Keratinocyte (primary cell): Measurements from ENCODE around the gene IREB2. TPM values are rescaled to one million over a fixed set of nuclear protein-coding genes. Genes with fewer than 3 reads are reported as not detected.
"Not testable (repeated sequence)": the region's sequence is repeated elsewhere in the genome, so short reads cannot be mapped to it uniquely, and the experiment has no call there.

Source experiments
- DNase-seq: peaks from one replicate; pipeline ENCODE4 v3.0.0-alpha.2; 2011; ENCODE audit warnings: low read depth, missing footprints, low spot score
- FAIRE-seq: peaks from 2 replicates; lab custom pipeline; 2011; peaks lifted over from hg19 to GRCh38; lab: Jason Lieb, UNC
- H2AFZ ChIP-seq: 2 replicates; pipeline ENCODE4 v1.6.0; 2012; ENCODE audit warnings: low read length, control low read depth, inconsistent platforms; ENCODE audit not compliant: control insufficient read depth
- H3K27ac ChIP-seq: 2 replicates; pipeline ENCODE4 v1.5.1; 2011; ENCODE audit warnings: low read length; ENCODE audit not compliant: control insufficient read depth, insufficient read depth
- H3K27me3 ChIP-seq: 3 replicates; pipeline ENCODE4 v1.6.0; 2011; ENCODE audit warnings: low read length; ENCODE audit not compliant: control insufficient read depth, insufficient read depth; ENCODE audit errors: extremely low read depth
- H3K36me3 ChIP-seq, 2 experiments: 2 replicates in 1 of 2; 3 replicates in 1 of 2; pipeline ENCODE4 v1.5.1; 2011; ENCODE audit warnings: low read length in 2 of 2, mild to moderate bottlenecking in 1 of 2; ENCODE audit not compliant: control insufficient read depth in 2 of 2, insufficient read depth in 2 of 2; ENCODE audit errors: extremely low read depth in 1 of 2
- H3K4me1 ChIP-seq: 3 replicates; pipeline ENCODE4 v1.5.1; 2011; ENCODE audit warnings: low read length; ENCODE audit not compliant: control insufficient read depth, insufficient read depth; ENCODE audit errors: extremely low read depth
- H3K4me2 ChIP-seq: 3 replicates; pipeline ENCODE4 v1.6.0; 2011; ENCODE audit warnings: low read depth, low read length; ENCODE audit not compliant: control insufficient read depth, insufficient read depth; ENCODE audit errors: extremely low read depth
- H3K4me3 ChIP-seq, 3 experiments: fragments of 200-600 bp in 1 of 3; sonication (generic) in 1 of 3; 2 replicates in 2 of 3; 3 replicates in 1 of 3; pipeline ENCODE4 v1.5.1; 2011 to 2016; ENCODE audit warnings: low read length in 3 of 3, mild to moderate bottlenecking in 3 of 3, control low read depth in 2 of 3, inconsistent platforms in 1 of 3, low read depth in 1 of 3, mixed read lengths in 1 of 3, mixed run types in 1 of 3, moderate library complexity in 1 of 3; ENCODE audit not compliant: control insufficient read depth in 2 of 3, insufficient read depth in 2 of 3; ENCODE audit errors: extremely low read depth in 1 of 3
- H3K79me2 ChIP-seq: 2 replicates; pipeline ENCODE4 v1.6.0; 2012; ENCODE audit warnings: low read length; ENCODE audit not compliant: control insufficient read depth, insufficient read depth
- H3K9ac ChIP-seq: 3 replicates; pipeline ENCODE4 v1.6.0; 2011; ENCODE audit warnings: low read length; ENCODE audit not compliant: control insufficient read depth, insufficient read depth; ENCODE audit errors: extremely low read depth
- H3K9me1 ChIP-seq: 3 replicates; pipeline ENCODE4 v1.6.0; 2011; ENCODE audit warnings: low read length; ENCODE audit not compliant: control insufficient read depth, insufficient read depth; ENCODE audit errors: extremely low read depth
- H3K9me3 ChIP-seq: 2 replicates; pipeline ENCODE4 v1.5.1; 2012; ENCODE audit warnings: low read depth, low read length; ENCODE audit not compliant: control insufficient read depth
- H4K20me1 ChIP-seq: 3 replicates; pipeline ENCODE4 v1.6.0; 2011; ENCODE audit warnings: low read length; ENCODE audit not compliant: control insufficient read depth, insufficient read depth; ENCODE audit errors: extremely low read depth
- CTCF ChIP-seq, 3 experiments: IDR thresholded peaks in 1 of 3; conservative IDR thresholded peaks in 1 of 3; optimal IDR thresholded peaks in 1 of 3; 2 replicates in 2 of 3; 3 replicates in 1 of 3; pipeline versions ENCODE3 to v1.5.1; 2011; ENCODE audit warnings: low read length in 3 of 3, mild to moderate bottlenecking in 3 of 3, moderate library complexity in 2 of 3, control low read depth in 1 of 3, inconsistent platforms in 1 of 3; ENCODE audit not compliant: insufficient read depth in 2 of 3; ENCODE audit errors: extremely low read depth in 1 of 3
- EZH2 ChIP-seq: IDR thresholded peaks from one replicate; pipeline ENCODE4 v1.6.1; 2012; ENCODE audit warnings: inconsistent platforms, mild to moderate bottlenecking, low read length, moderate library complexity
- dilution Hi-C: fragments of 300-500 bp; cut with MboI; formaldehyde crosslinking; loops from one replicate; pipeline ENCODE4 v1.7.0; 2020; ENCODE audit warnings: low sequenced_read_pairs; ENCODE audit not compliant: extremely low pct_ligation_motif_present
- polyA plus RNA-seq, 5 experiments: library from polyadenylated mRNA; depleted of rRNA in 3 of 5; stranded (reverse) in 3 of 5; stranded (forward) in 1 of 5; unstranded in 1 of 5; fragments of >200 nt; gene quantifications; 1 replicate in 1 of 5; 2 replicates in 3 of 5; 3 replicates in 1 of 5; pipeline versions ENCODE4 v1.2.1 to v1.2.3, GENCODE V29; 2011 to 2012; ENCODE audit warnings: missing spikeins in 2 of 5, low read depth in 1 of 5, low replicate concordance in 1 of 5

The IREB2 gene
- polyA plus RNA-seq, 1 donor (not counting 4 experiments of a cell fraction or from before 2014, with no cell fraction given) = 20.5 TPM

GRCh38 chr15:78434134-78434533 lies 3.9 kb upstream of the IREB2 start:
- no peak for FAIRE-seq
- Histone ChIP-seq H3K79me2 (peaks cover 10% of the 10 kb centered on the region), H3K9ac (no peak overlapping the region), H2AFZ (no peak overlapping the region), H3K27me3 (no peaks in the 10 kb centered on the region), H3K9me1 (no peaks in the 10 kb centered on the region), H3K4me2 (no peak overlapping the region), H4K20me1 (no peaks in the 10 kb centered on the region), H3K9me3 (no peaks in the 10 kb centered on the region), H3K4me3 (no peak overlapping the region), H3K36me3 (no peaks in the 10 kb centered on the region), H3K27ac (no peak overlapping the region), H3K4me1 (peaks cover 5% of the 10 kb centered on the region)
- dilution Hi-C loops = no loop called here
- DNase-seq = no peak
- no peak for TF ChIP-seq CTCF (optimal IDR thresholded peaks at IDR 0.05 in 1 of 3, IDR thresholded peaks at IDR 0.05 in 1 of 3, conservative IDR thresholded peaks at IDR 0.05 in 1 of 3; ENCODE audit: extremely low read depth in 1 of 3, insufficient read depth in 2 of 3, low read length in 3 of 3)
- TF ChIP-seq EZH2 = no peak

GRCh38 chr15:78434711-78435110 lies 3.3 kb upstream of the IREB2 start:
- H2AFZ ChIP-seq, H4K20me1 ChIP-seq, H3K9ac ChIP-seq, dilution Hi-C loops, H3K27ac ChIP-seq, H3K9me3 ChIP-seq, H3K36me3 ChIP-seq, DNase-seq, FAIRE-seq, H3K4me3 ChIP-seq, H3K4me2 ChIP-seq, H3K4me1 ChIP-seq, H3K27me3 ChIP-seq, H3K9me1 ChIP-seq: not testable (repeated sequence)
- H3K79me2 ChIP-seq = peaks cover 16% of the 10 kb centered on the region

GRCh38 chr15:78437107-78437761 lies 782 bp upstream of the IREB2 start:
- Histone ChIP-seq H3K9me1 (no peaks in the 10 kb centered on the region), H3K36me3 (peaks cover 2 to 6% of the 10 kb centered on the region in 2 experiments), H3K27ac (peak overlapping the region; percentile 90), H3K4me1 (peaks cover 23% of the 10 kb centered on the region), H3K4me2 (peak overlapping the region; percentile 99), H3K79me2 (peaks cover 38% of the 10 kb centered on the region), H3K9me3 (no peaks in the 10 kb centered on the region), H2AFZ (peak overlapping the region; percentile 99), H3K27me3 (no peaks in the 10 kb centered on the region), H3K4me3 (peak overlapping the region; percentile 92 to 98 (median 94)), H4K20me1 (no peaks in the 10 kb centered on the region), H3K9ac (peak overlapping the region; percentile 99)
- TF ChIP-seq CTCF (optimal IDR thresholded peaks at IDR 0.05 in 1 of 3, IDR thresholded peaks at IDR 0.05 in 1 of 3, conservative IDR thresholded peaks at IDR 0.05 in 1 of 3; ENCODE audit: extremely low read depth in 1 of 3, insufficient read depth in 2 of 3, low read length in 3 of 3) (no peak), EZH2 (no peak)
- no peak for DNase-seq
- no peak for FAIRE-seq
- dilution Hi-C loops = no loop called here
